H1 (cell line): ENCODE results near the gene SYNGR3. TPM values are rescaled to one million over a fixed set of nuclear protein-coding genes. Genes with fewer than 3 reads are reported as not detected.

Experiments used
- CTCF ChIA-PET: fragments of 300-600 bp; sonication (Branson Sonifier 250); formaldehyde crosslinking; loops from one replicate; lab custom pipeline; 2021; ENCODE audit not compliant: partially characterized antibody; lab: Charles Lee
- POLR2A ChIA-PET: fragments of 300-600 bp; sonication (Branson Sonifier 250); formaldehyde crosslinking; loops from one replicate; lab custom pipeline; 2021; ENCODE audit warnings: inconsistent platforms; ENCODE audit not compliant: partially characterized antibody; lab: Charles Lee
- DNase-seq, 2 experiments: peaks; one replicate each; pipeline versions ENCODE4 v3.0.0 to v3.0.0-alpha.2; 2010 to 2022; ENCODE audit warnings: low spot score in 2 of 2, low read depth in 1 of 2, mixed read lengths in 1 of 2
- FAIRE-seq: peaks from 2 replicates; lab custom pipeline; 2011; peaks lifted over from hg19 to GRCh38; lab: Jason Lieb, UNC
- H2AFZ ChIP-seq: 2 replicates; pipeline ENCODE4 v1.8.1; 2012; ENCODE audit warnings: low read length, inconsistent platforms
- H2AK5ac ChIP-seq: 2 replicates; pipeline ENCODE4 v1.6.1; 2013; ENCODE audit warnings: low read depth, low read length
- H2BK120ac ChIP-seq: replicated peaks from 2 replicates; pipeline ENCODE3; 2013; ENCODE audit warnings: low read depth, low read length, inconsistent platforms
- H2BK12ac ChIP-seq: 2 replicates; pipeline ENCODE4 v1.6.1; 2013; ENCODE audit warnings: low read depth, low read length
- H2BK15ac ChIP-seq: 2 replicates; pipeline ENCODE4 v1.6.1; 2013; ENCODE audit warnings: low read length
- H2BK20ac ChIP-seq: 2 replicates; pipeline ENCODE4 v1.6.1; 2013; ENCODE audit warnings: low read length
- H2BK5ac ChIP-seq: 2 replicates; pipeline ENCODE4 v1.6.1; 2013; ENCODE audit warnings: low read depth, low read length
- H3K14ac ChIP-seq: 2 replicates; pipeline ENCODE4 v1.6.1; 2013; ENCODE audit warnings: inconsistent platforms; ENCODE audit not compliant: insufficient read length
- H3K18ac ChIP-seq: 2 replicates; pipeline ENCODE4 v1.6.1; 2013; ENCODE audit warnings: low read length; ENCODE audit errors: extremely low read depth
- H3K23ac ChIP-seq: 2 replicates; pipeline ENCODE4 v1.6.1; 2013; ENCODE audit warnings: inconsistent platforms; ENCODE audit not compliant: insufficient read length
- H3K23me2 ChIP-seq: 2 replicates; pipeline ENCODE4 v1.6.1; 2013; ENCODE audit warnings: low read depth, low read length
- H3K27ac ChIP-seq: 2 replicates; pipeline ENCODE4 v1.6.1; 2011; ENCODE audit warnings: low read depth, low read length, inconsistent platforms
- H3K27me3 ChIP-seq, 4 experiments: replicated peaks in 1 of 4; 1 replicate in 1 of 4; 2 replicates in 3 of 4; pipeline versions ENCODE4 v1.6.1 to v1.8.1; 2011 to 2013; ENCODE audit warnings: low read length in 3 of 4, mild to moderate bottlenecking in 3 of 4, inconsistent platforms in 2 of 4, mixed read lengths in 2 of 4, moderate library complexity in 1 of 4; ENCODE audit not compliant: control insufficient read depth in 3 of 4, insufficient read depth in 3 of 4; ENCODE audit errors: extremely low read depth in 1 of 4
- H3K36me3 ChIP-seq, 4 experiments: 2 replicates each; pipeline versions ENCODE4 v1.6.1 to v1.8.1; 2011 to 2013; ENCODE audit warnings: mild to moderate bottlenecking in 4 of 4, low read length in 3 of 4, moderate library complexity in 2 of 4, control low read depth in 1 of 4, inconsistent platforms in 1 of 4; ENCODE audit not compliant: insufficient read depth in 4 of 4, control insufficient read depth in 2 of 4
- H3K4ac ChIP-seq: replicated peaks from 2 replicates; pipeline ENCODE3; 2013; ENCODE audit warnings: low read length, low read depth, mixed read lengths, inconsistent platforms; ENCODE audit not compliant: insufficient read length
- H3K4me1 ChIP-seq, 4 experiments: replicated peaks in 1 of 4; 1 replicate in 1 of 4; 2 replicates in 3 of 4; pipeline versions ENCODE4 v1.6.1 to v1.8.1; 2011 to 2013; ENCODE audit warnings: low read length in 3 of 4, inconsistent platforms in 2 of 4, mixed read lengths in 1 of 4; ENCODE audit not compliant: insufficient read depth in 4 of 4, control insufficient read depth in 3 of 4
- H3K4me2 ChIP-seq, 2 experiments: 2 replicates each; pipeline versions ENCODE4 v1.6.1 to v1.8.1; 2011 to 2013; ENCODE audit warnings: low read depth in 2 of 2, low read length in 2 of 2, control low read depth in 1 of 2, inconsistent platforms in 1 of 2, mild to moderate bottlenecking in 1 of 2; ENCODE audit not compliant: insufficient read depth in 1 of 2
- H3K4me3 ChIP-seq, 4 experiments: fragments of 200-600, 300-600 bp in 1 of 4; sonication (generic), shearing (Covaris generic), sonication (Bioruptor Twin) in 1 of 4; 2 replicates each; pipeline versions ENCODE4 v1.5.1 to v1.8.1; 2011 to 2016; ENCODE audit warnings: low read length in 4 of 4, low read depth in 3 of 4, control low read depth in 2 of 4, inconsistent platforms in 2 of 4, mild to moderate bottlenecking in 2 of 4, mixed read lengths in 1 of 4, moderate library complexity in 1 of 4; ENCODE audit not compliant: insufficient read depth in 2 of 4; ENCODE audit errors: extremely low read depth in 1 of 4
- H3K56ac ChIP-seq: replicated peaks from 2 replicates; pipeline ENCODE3; 2013; ENCODE audit warnings: low read depth, mild to moderate bottlenecking, mixed read lengths, low read length, inconsistent platforms; ENCODE audit not compliant: insufficient read length
- H3K79me1 ChIP-seq: 2 replicates; pipeline ENCODE4 v1.6.1; 2013; ENCODE audit warnings: low read depth, low read length, control low read depth
- H3K79me2 ChIP-seq, 2 experiments: 2 replicates each; pipeline versions ENCODE4 v1.6.1 to v1.8.1; 2012 to 2013; ENCODE audit warnings: low read length in 2 of 2, mild to moderate bottlenecking in 2 of 2, inconsistent platforms in 1 of 2; ENCODE audit not compliant: insufficient read depth in 2 of 2, control insufficient read depth in 1 of 2
- H3K9ac ChIP-seq, 4 experiments: replicated peaks in 1 of 4; 1 replicate in 1 of 4; 2 replicates in 3 of 4; pipeline versions ENCODE4 v1.6.1 to v1.8.1; 2011 to 2013; ENCODE audit warnings: low read depth in 3 of 4, low read length in 3 of 4, control low read depth in 2 of 4, mild to moderate bottlenecking in 2 of 4, moderate library complexity in 2 of 4, inconsistent platforms in 1 of 4; ENCODE audit errors: extremely low read depth in 1 of 4
- H3K9me3 ChIP-seq, 2 experiments: 2 replicates each; pipeline versions ENCODE4 v1.6.1 to v1.8.1; 2012 to 2013; ENCODE audit warnings: mild to moderate bottlenecking in 2 of 2, moderate library complexity in 2 of 2, control low read depth in 1 of 2, inconsistent platforms in 1 of 2, low read depth in 1 of 2, low read length in 1 of 2, mixed read lengths in 1 of 2; ENCODE audit not compliant: insufficient read depth in 2 of 2
- H4K20me1 ChIP-seq, 2 experiments: replicated peaks in 1 of 2; 2 replicates each; pipeline versions ENCODE3 to v1.8.1; 2011 to 2013; ENCODE audit warnings: inconsistent platforms in 2 of 2, low read length in 2 of 2, mild to moderate bottlenecking in 1 of 2; ENCODE audit not compliant: insufficient read depth in 2 of 2, control insufficient read depth in 1 of 2
- H4K5ac ChIP-seq: 2 replicates; pipeline ENCODE4 v1.6.1; 2013; ENCODE audit warnings: low read length, low read depth, mixed read lengths, inconsistent platforms; ENCODE audit not compliant: insufficient read length
- H4K8ac ChIP-seq: 2 replicates; pipeline ENCODE4 v1.8.0; 2013; ENCODE audit warnings: mild to moderate bottlenecking, moderate library complexity, low read length, inconsistent platforms; ENCODE audit not compliant: insufficient read depth; ENCODE audit errors: extremely low read depth
- H4K91ac ChIP-seq: replicated peaks from 2 replicates; pipeline ENCODE3; 2013; ENCODE audit warnings: low read length, mixed read lengths, inconsistent platforms; ENCODE audit not compliant: insufficient read length
- CHD1 ChIP-seq: IDR thresholded peaks from 2 replicates; pipeline ENCODE4 v1.6.1; 2012; ENCODE audit warnings: low read depth, low read length, improper control_type of control experiment
- E2F6 ChIP-seq: IDR thresholded peaks from 2 replicates; pipeline ENCODE4 v1.6.1; 2012; ENCODE audit warnings: inconsistent platforms
- EZH2 ChIP-seq: fragments of 200-600 bp; sonication (generic); IDR thresholded peaks from 2 replicates; pipeline ENCODE4 v1.7.1; 2012; ENCODE audit warnings: low read depth, mild to moderate bottlenecking, moderate library complexity, low read length, inconsistent platforms; ENCODE audit not compliant: severe bottlenecking
- GTF2F1 ChIP-seq: IDR thresholded peaks from 2 replicates; pipeline ENCODE4 v1.6.1; 2012; ENCODE audit warnings: low read depth, low read length, improper control_type of control experiment, borderline replicate concordance
- NRF1 ChIP-seq: IDR thresholded peaks from 2 replicates; pipeline ENCODE4 v1.6.1; 2011; ENCODE audit warnings: mild to moderate bottlenecking, low read depth, low read length, improper control_type of control experiment
- RBBP5 ChIP-seq: IDR thresholded peaks from 2 replicates; pipeline ENCODE4 v1.7.1; 2012; ENCODE audit warnings: low read depth, mild to moderate bottlenecking, inconsistent platforms, low read length, moderate library complexity, borderline replicate concordance
- RNF2 ChIP-seq: fragments of 200-900, 300-1000 bp; sonication (generic); IDR thresholded peaks from 2 replicates; pipeline ENCODE4 v1.7.1; 2016; ENCODE audit warnings: borderline replicate concordance, low read depth, mild to moderate bottlenecking, antibody characterized with exemption, low read length; ENCODE audit not compliant: poor library complexity, severe bottlenecking; ENCODE audit errors: missing control alignments
- RXRA ChIP-seq: IDR thresholded peaks from 2 replicates; pipeline ENCODE4 v1.6.1; 2011; ENCODE audit warnings: low read depth, mild to moderate bottlenecking, low read length, moderate library complexity; ENCODE audit not compliant: insufficient read depth
- SIN3A ChIP-seq, 2 experiments: IDR thresholded peaks in 1 of 2; conservative IDR thresholded peaks in 1 of 2; 2 replicates each; pipeline ENCODE4 v1.6.1; 2011 to 2012; ENCODE audit warnings: low read length in 2 of 2, improper control_type of control experiment in 1 of 2, low read depth in 1 of 2, mild to moderate bottlenecking in 1 of 2
- WGBS, 2 experiments: shearing (Covaris generic) in 1 of 2; methylation state at CpG; one replicate each; pipeline versions ENCODE4 v1.1.6 to v1.1.7; 2013 to 2015; ENCODE audit warnings: low lambda C conversion rate in 2 of 2, mixed read lengths in 2 of 2, inconsistent platforms in 1 of 2, low coverage in 1 of 2, missing lambda C conversion rate in 1 of 2; ENCODE audit not compliant: insufficient replicate concordance in 2 of 2, insufficient coverage in 1 of 2, insufficient read length in 1 of 2; ENCODE audit errors: extremely low coverage in 1 of 2, missing lambda C conversion rate in 1 of 2; 5-methylcytosine and 5-hydroxymethylcytosine counted together
- polyA plus RNA-seq, 7 experiments: library from polyadenylated mRNA; depleted of rRNA in 3 of 7; stranded (reverse) in 5 of 7; unstranded in 2 of 7; fragments of >200 nt in 5 of 7; fragments of 200-250 nt in 2 of 7; gene quantifications; 1 replicate in 5 of 7; 2 replicates in 1 of 7; 4 replicates in 1 of 7; pipeline versions ENCODE4 v1.2.1 to v1.2.3, GENCODE V29; 2011 to 2013; ENCODE audit warnings: missing spikeins in 2 of 7, mixed read lengths in 2 of 7
- total RNA-seq: library from RNA; stranded (reverse); fragmentation: NEBNext Ultra II Directional; extraction: Animal tissue kit (Norgen Biotek cat#: 25700); gene quantifications from 2 replicates; pipeline ENCODE4 v1.2.1, GENCODE V29; 2021

The SYNGR3 gene
- total and polyA plus RNA-seq, 2 of the 8 experiments (the other 6 are each of a cell fraction or from before 2014, with no cell fraction given): 36.2 to 49.9 TPM

GRCh38 chr16:2040787-2041522, 51.2 kb downstream of the SYNGR3 start:
- no peak overlapping the region for H3K4me2 ChIP-seq
- POLR2A ChIA-PET: interaction anchor here (0.6 to 2.0 kb wide), 8 partner anchors 8 to 114 kb away, joined by 3 to 9 read pairs (median 4); partner anchors contain the start of genes RPS2 and TRAF7
- no peaks in the 10 kb centered on the region for H3K23me2 ChIP-seq
- H3K79me1 ChIP-seq: no peaks in the 10 kb centered on the region
- peaks cover 0 to 5% of the 10 kb centered on the region in 2 experiments for H4K20me1 ChIP-seq
- H4K5ac ChIP-seq: no peak overlapping the region
- no peaks in the 10 kb centered on the region for H3K27me3 ChIP-seq
- no peak overlapping the region for H2BK12ac ChIP-seq
- H3K4me1 ChIP-seq: peaks cover 0 to 4% (median 0%) of the 10 kb centered on the region in 4 experiments; a peak in 3 of 7 replicates
- no peak for TF ChIP-seq SIN3A (conservative IDR thresholded peaks at IDR 0.05 in 1 of 2, IDR thresholded peaks at IDR 0.05 in 1 of 2; ENCODE audit: low read depth in 1 of 2, low read length in 2 of 2)
- TF ChIP-seq GTF2F1: no peak
- TF ChIP-seq CHD1: no peak
- TF ChIP-seq RXRA: no peak
- no peak for TF ChIP-seq E2F6
- TF ChIP-seq EZH2: no peak
- TF ChIP-seq RNF2: no peak
- no peak for TF ChIP-seq RBBP5
- no peak for TF ChIP-seq NRF1
- TF ChIP-seq, all 59 proteins: peak for 0
- Histone ChIP-seq H4K91ac (no peak overlapping the region), H2AK5ac (no peak overlapping the region), H3K9ac (no peak overlapping the region), H3K79me2 (no peaks in the 10 kb centered on the region), H3K36me3 (peaks cover 0 to 3% (median 0%) of the 10 kb centered on the region in 4 experiments; a peak in 1 of 8 replicates), H3K18ac (no peak overlapping the region), H2AFZ (no peak overlapping the region), H2BK5ac (no peak overlapping the region), H3K27ac (no peak overlapping the region), H3K14ac (no peak overlapping the region), H3K4me3 (no peak overlapping the region), H2BK120ac (no peak overlapping the region), H3K56ac (no peak overlapping the region), H3K9me3 (no peaks in the 10 kb centered on the region), H2BK20ac (no peak overlapping the region), H3K23ac (no peak overlapping the region), H3K4ac (no peak overlapping the region), H2BK15ac (no peak overlapping the region), H4K8ac (no peak overlapping the region)
- FAIRE-seq (no peak), DNase-seq (no peak)
- CTCF ChIA-PET: interaction anchor here (0.6 to 1.9 kb wide), 11 partner anchors 9 to 459 kb away, joined by 3 to 9 read pairs (median 4); no protein-coding TSS in a partner anchor
- WGBS, 2 experiments: 92% methylated on average over 13 of the region's 20 CpGs; no CpG with 5 or more reads in 1 of the 2 experiments
